GM06990 (cell line): Measurements from ENCODE around the gene TMEM184A.

ENCODE experiments used
- DNase-seq: peaks from one replicate; pipeline ENCODE4 v3.0.0-alpha.2; 2011; ENCODE audit not compliant: insufficient read length; ENCODE audit errors: extremely low read depth
- H3K27me3 ChIP-seq: replicated peaks from 2 replicates; pipeline ENCODE4 v1.6.0; 2011; ENCODE audit warnings: low read length; ENCODE audit not compliant: control insufficient read depth, insufficient read depth
- H3K36me3 ChIP-seq: 2 replicates; pipeline ENCODE4 v1.5.1; 2011; ENCODE audit warnings: low read length; ENCODE audit not compliant: control insufficient read depth, insufficient read depth
- H3K4me3 ChIP-seq: replicated peaks from 2 replicates; pipeline ENCODE4 v1.5.1; 2011; ENCODE audit warnings: low read depth, mild to moderate bottlenecking, control low read depth, low read length
- CTCF ChIP-seq: IDR thresholded peaks from 2 replicates; pipeline ENCODE4 v1.5.1; 2011; ENCODE audit warnings: low read length, control low read depth, mild to moderate bottlenecking, inconsistent platforms; ENCODE audit not compliant: insufficient read depth, poor library complexity, severe bottlenecking

Gene TMEM184A

GRCh38 chr7:1545417-1546246 lies 10.4 kb downstream of the TMEM184A start:
- no peak overlapping the region for H3K4me3 ChIP-seq
- DNase-seq: no peak
- no peak for TF ChIP-seq CTCF
- H3K27me3 ChIP-seq: no peaks in the 10 kb centered on the region
- H3K36me3 ChIP-seq: peaks cover 9% of the 10 kb centered on the region

- no peaks in the 10 kb centered on the region for H3K27me3 ChIP-seq
- no peak overlapping the region for H3K4me3 ChIP-seq
- no peak for TF ChIP-seq CTCF
- no peak for DNase-seq
- H3K36me3 ChIP-seq: peaks cover 11% of the 10 kb centered on the region
Observed at GRCh38 chr7:1544896-1545416, 11.0 kb downstream of the TMEM184A start.

DNA sequence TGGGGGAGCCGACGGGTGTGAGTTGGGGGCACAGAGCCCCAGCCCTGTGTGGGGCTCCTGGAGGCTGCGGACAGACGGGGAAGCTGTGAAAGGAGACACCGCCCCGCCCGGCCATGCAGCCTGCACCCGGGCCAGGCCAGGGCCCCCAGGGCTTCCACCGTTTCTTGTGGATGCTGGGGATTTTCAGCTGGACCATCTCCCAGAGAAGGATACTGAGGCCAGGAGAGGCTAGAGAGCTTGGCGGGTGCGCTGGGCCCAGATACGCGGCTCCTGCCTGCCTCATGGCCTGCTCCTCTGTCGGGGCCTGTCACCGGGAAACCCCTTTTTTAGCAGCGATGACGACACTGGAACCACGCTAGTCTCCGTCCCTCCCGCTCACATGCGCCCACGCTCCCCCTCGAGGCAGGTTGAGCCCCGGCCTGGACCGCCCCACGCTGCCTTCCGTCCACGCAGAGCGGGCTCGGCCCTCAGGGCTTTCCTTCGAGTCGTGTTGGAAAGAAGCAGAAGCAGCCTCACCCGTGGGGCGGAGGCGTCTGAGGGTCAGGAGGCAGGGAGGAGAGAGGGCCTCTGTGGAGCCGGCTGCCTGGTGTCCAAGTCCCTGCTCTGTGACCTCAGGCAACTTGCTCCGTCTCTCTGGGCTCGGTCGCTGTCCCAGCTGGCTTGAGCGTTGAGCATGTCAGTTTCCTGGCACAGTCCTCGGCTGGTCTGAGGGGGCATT lies 11.7 kb downstream of the TMEM184A start:
- peak; percentile 15 for DNase-seq
- H3K27me3 ChIP-seq: no peaks in the 10 kb centered on the region
- TF ChIP-seq CTCF: no peak
- peaks cover 14% of the 10 kb centered on the region for H3K36me3 ChIP-seq
- no peak overlapping the region for H3K4me3 ChIP-seq

DNA sequence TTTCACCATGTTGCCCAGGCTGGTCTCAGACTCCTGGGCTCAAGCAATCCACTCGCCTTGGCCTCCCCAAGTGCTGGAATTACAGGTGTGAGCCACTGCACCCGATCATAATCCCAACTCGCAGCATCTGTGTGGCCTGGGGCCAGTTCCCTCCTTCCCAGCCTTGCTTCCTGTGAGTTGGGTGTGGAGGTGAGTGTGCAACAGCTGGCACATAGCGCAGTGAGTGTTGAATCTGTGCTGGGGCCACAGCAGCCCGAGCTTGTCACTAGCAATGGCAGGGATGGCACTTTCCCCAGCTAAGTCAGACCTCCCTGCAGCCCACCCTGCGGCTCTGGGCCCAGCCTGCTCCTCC lies 12.2 kb downstream of the TMEM184A start:
- H3K27me3 ChIP-seq: no peaks in the 10 kb centered on the region
- TF ChIP-seq CTCF: no peak
- H3K4me3 ChIP-seq: no peak overlapping the region
- no peak for DNase-seq
- peaks cover 17% of the 10 kb centered on the region for H3K36me3 ChIP-seq

GRCh38 chr7:1542841-1543747 lies 12.9 kb downstream of the TMEM184A start:
- Histone ChIP-seq H3K4me3 (no peak overlapping the region), H3K27me3 (no peaks in the 10 kb centered on the region), H3K36me3 (peaks cover 18% of the 10 kb centered on the region)
- TF ChIP-seq CTCF: no peak
- DNase-seq: peak; percentile 9
